A673 (cell line): Measurements from ENCODE around the gene LCE1E.

ENCODE experiments used
- EZH2 ChIP-seq: fragments of 200-600 bp; sonication (generic); IDR thresholded peaks from 2 replicates; pipeline ENCODE4 v1.6.1; 2017; ENCODE audit warnings: borderline replicate concordance, low read depth, mild to moderate bottlenecking, mixed read lengths, antibody characterized with exemption, low read length; ENCODE audit not compliant: poor library complexity, severe bottlenecking
- TF ChIP-seq, protein P1 (sequence below): fragments of 300-800, 200-600 bp; sonication (generic); conservative IDR thresholded peaks from 2 replicates; pipeline ENCODE4 v1.5.1; 2017; ENCODE audit warnings: low read depth, mild to moderate bottlenecking, antibody characterized with exemption, low read length, moderate library complexity, mixed read lengths

DNA sequence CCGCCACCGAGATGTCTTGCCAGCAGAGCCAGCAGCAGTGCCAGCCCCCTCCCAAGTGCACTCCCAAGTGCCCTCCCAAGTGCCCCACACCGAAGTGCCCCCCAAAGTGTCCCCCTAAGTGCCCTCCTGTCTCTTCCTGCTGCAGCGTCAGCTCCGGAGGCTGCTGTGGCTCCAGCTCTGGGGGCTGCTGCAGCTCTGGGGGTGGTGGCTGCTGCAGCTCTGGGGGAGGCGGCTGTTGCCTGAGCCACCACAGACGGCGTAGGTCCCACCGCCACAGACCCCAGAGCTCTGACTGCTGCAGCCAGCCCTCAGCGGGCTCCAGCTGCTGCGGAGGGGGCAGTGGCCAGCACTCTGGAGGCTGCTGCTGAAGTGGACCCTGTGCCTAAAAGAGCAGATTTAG is 9.7 kb upstream of the LCE1E start:
- TF ChIP-seq, protein P1, sequence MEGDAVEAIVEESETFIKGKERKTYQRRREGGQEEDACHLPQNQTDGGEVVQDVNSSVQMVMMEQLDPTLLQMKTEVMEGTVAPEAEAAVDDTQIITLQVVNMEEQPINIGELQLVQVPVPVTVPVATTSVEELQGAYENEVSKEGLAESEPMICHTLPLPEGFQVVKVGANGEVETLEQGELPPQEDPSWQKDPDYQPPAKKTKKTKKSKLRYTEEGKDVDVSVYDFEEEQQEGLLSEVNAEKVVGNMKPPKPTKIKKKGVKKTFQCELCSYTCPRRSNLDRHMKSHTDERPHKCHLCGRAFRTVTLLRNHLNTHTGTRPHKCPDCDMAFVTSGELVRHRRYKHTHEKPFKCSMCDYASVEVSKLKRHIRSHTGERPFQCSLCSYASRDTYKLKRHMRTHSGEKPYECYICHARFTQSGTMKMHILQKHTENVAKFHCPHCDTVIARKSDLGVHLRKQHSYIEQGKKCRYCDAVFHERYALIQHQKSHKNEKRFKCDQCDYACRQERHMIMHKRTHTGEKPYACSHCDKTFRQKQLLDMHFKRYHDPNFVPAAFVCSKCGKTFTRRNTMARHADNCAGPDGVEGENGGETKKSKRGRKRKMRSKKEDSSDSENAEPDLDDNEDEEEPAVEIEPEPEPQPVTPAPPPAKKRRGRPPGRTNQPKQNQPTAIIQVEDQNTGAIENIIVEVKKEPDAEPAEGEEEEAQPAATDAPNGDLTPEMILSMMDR: no peak
- TF ChIP-seq EZH2: no peak
